A673 (cell line): ENCODE measurements around the gene SLC12A3. TPM values are rescaled to one million over a fixed set of nuclear protein-coding genes. Genes with fewer than 3 reads are reported as not detected.

Experiments used
- BruUV-seq: library from RNA; stranded (reverse); fragments of 400-500 nt; replicated peaks from 2 replicates; lab custom pipeline; 2021; lab: Mats Ljungman, UMichigan
- CTCF ChIA-PET: fragments of 300-600 bp; sonication (Branson Sonifier 250); formaldehyde crosslinking; loops from one replicate; lab custom pipeline; 2022; ENCODE audit warnings: antibody characterized with exemption; lab: Charles Lee
- POLR2A ChIA-PET: fragments of 300-600 bp; sonication (Branson Sonifier 250); formaldehyde crosslinking; loops from one replicate; lab custom pipeline; 2022; ENCODE audit warnings: antibody characterized with exemption; ENCODE audit not compliant: low non-redundant PET; lab: Charles Lee
- DNase-seq: peaks from one replicate; pipeline ENCODE4 v3.0.0-alpha.2; 2015; ENCODE audit warnings: low spot score
- H3K27ac ChIP-seq: fragments of 200-600 bp; sonication (generic); 2 replicates; pipeline ENCODE4 v1.5.1; 2016; ENCODE audit warnings: mixed run types, low read depth, mild to moderate bottlenecking, mixed read lengths, antibody characterized with exemption, low read length; ENCODE audit not compliant: poor library complexity, severe bottlenecking
- H3K27me3 ChIP-seq: fragments of 200-600 bp; sonication (generic); replicated peaks from 2 replicates; pipeline ENCODE4 v1.6.1; 2017; ENCODE audit warnings: mixed run types, low read depth, mild to moderate bottlenecking, mixed read lengths, antibody characterized with exemption, low read length; ENCODE audit not compliant: insufficient read depth, poor library complexity
- H3K36me3 ChIP-seq: fragments of 200-600 bp; sonication (generic); 2 replicates; pipeline ENCODE4 v1.6.1; 2016; ENCODE audit warnings: mixed run types, mild to moderate bottlenecking, mixed read lengths, antibody characterized with exemption, low read length; ENCODE audit not compliant: insufficient read depth, poor library complexity, severe bottlenecking
- H3K4me1 ChIP-seq: fragments of 200-600 bp; sonication (generic); 2 replicates; pipeline ENCODE4 v1.6.1; 2017; ENCODE audit warnings: mixed run types, mild to moderate bottlenecking, mixed read lengths, antibody characterized with exemption, low read length; ENCODE audit not compliant: insufficient read depth, poor library complexity, severe bottlenecking
- H3K4me3 ChIP-seq: fragments of 200-600 bp; sonication (generic); 2 replicates; pipeline ENCODE4 v1.5.1; 2016; ENCODE audit warnings: low read depth, mixed run types, mild to moderate bottlenecking, mixed read lengths, low read length; ENCODE audit not compliant: poor library complexity, severe bottlenecking
- H3K9me3 ChIP-seq: fragments of 200-600 bp; sonication (generic); 2 replicates; pipeline ENCODE4 v1.6.1; 2016; ENCODE audit warnings: mixed run types, low read depth, mild to moderate bottlenecking, mixed read lengths, antibody characterized with exemption, low read length; ENCODE audit not compliant: poor library complexity, severe bottlenecking
- CTCF ChIP-seq: fragments of 300-800, 200-600 bp; sonication (generic); conservative IDR thresholded peaks from 2 replicates; pipeline ENCODE4 v1.5.1; 2017; ENCODE audit warnings: low read depth, mild to moderate bottlenecking, antibody characterized with exemption, low read length, moderate library complexity, mixed read lengths
- EZH2 ChIP-seq: fragments of 200-600 bp; sonication (generic); IDR thresholded peaks from 2 replicates; pipeline ENCODE4 v1.6.1; 2017; ENCODE audit warnings: borderline replicate concordance, low read depth, mild to moderate bottlenecking, mixed read lengths, antibody characterized with exemption, low read length; ENCODE audit not compliant: poor library complexity, severe bottlenecking
- intact Hi-C: fragments of 100-400 bp; cut with micrococcal nuclease; formaldehyde crosslinking; loops from one replicate; pipeline ENCODE4 v1.10.0; 2022; ENCODE audit not compliant: unreplicated experiment
- total RNA-seq: library from RNA; stranded (reverse); gene quantifications from 2 replicates; pipeline ENCODE4 v1.2.3, GENCODE V29; 2021

SLC12A3 gene
- total RNA-seq, 1 experiment from 2014 or later = not detected

GRCh38 chr16:56950881-56951771, 86.1 kb downstream of the SLC12A3 start:
- CTCF ChIA-PET = interaction anchor here (0.6 to 1.1 kb wide), 2 partner anchors 82 to 158 kb away, joined by 6 read pairs; no protein-coding TSS in a partner anchor

GRCh38 chr16:56953006-56953405, 88.0 kb downstream of the SLC12A3 start:
- no peak for DNase-seq
- no peaks in the 10 kb centered on the region for H3K4me1 ChIP-seq
- no peak overlapping the region for H3K27ac ChIP-seq
- ChIA-PET CTCF (no interaction called here), POLR2A (no interaction called here)
- no peaks in the 10 kb centered on the region for H3K9me3 ChIP-seq
- H3K4me3 ChIP-seq = no peak overlapping the region
- no peaks in the 10 kb centered on the region for H3K27me3 ChIP-seq
- H3K36me3 ChIP-seq = no peaks in the 10 kb centered on the region
- BruUV-seq = no TSS peak
- intact Hi-C loops = no loop called here
- TF ChIP-seq EZH2 = no peak

More at GRCh38 chr16:56950881-56951771, 86.1 kb downstream of the SLC12A3 start:
- no peaks in the 10 kb centered on the region for H3K27me3 ChIP-seq
- TF ChIP-seq CTCF (peak; percentile 77), EZH2 (no peak)
- peaks cover 1% of the 10 kb centered on the region for H3K36me3 ChIP-seq
- H3K9me3 ChIP-seq = no peaks in the 10 kb centered on the region
- BruUV-seq = no TSS peak
- H3K4me3 ChIP-seq = no peak overlapping the region
- peak; percentile 64 for DNase-seq
- intact Hi-C loops = loop anchor here (1.0 to 2.0 kb wide), 2 partner anchors 84 to 158 kb away; no protein-coding TSS in a partner anchor
- no peak overlapping the region for H3K27ac ChIP-seq
- POLR2A ChIA-PET = interaction anchor here (0.7 kb wide), 1 partner anchor 17 kb away, joined by 3 read pairs; no protein-coding TSS in a partner anchor
- no peaks in the 10 kb centered on the region for H3K4me1 ChIP-seq

- no TSS peak for BruUV-seq
- Histone ChIP-seq H3K4me1 (no peaks in the 10 kb centered on the region), H3K4me3 (no peak overlapping the region), H3K27ac (no peak overlapping the region), H3K36me3 (no peaks in the 10 kb centered on the region), H3K9me3 (no peaks in the 10 kb centered on the region), H3K27me3 (no peaks in the 10 kb centered on the region)
- no peak for DNase-seq
- intact Hi-C loops = no loop called here
- POLR2A ChIA-PET = no interaction called here
- CTCF ChIA-PET = no interaction called here
- no peak for TF ChIP-seq EZH2
- no peak for TF ChIP-seq CTCF
Observed at GRCh38 chr16:56956076-56956475, 91.1 kb downstream of the SLC12A3 start.
